Keratinocyte (primary cell): ENCODE data around the gene TRIM29. TPM values are rescaled to one million over a fixed set of nuclear protein-coding genes. Genes with fewer than 3 reads are reported as not detected.
A peak's percentile ranks its signal among the peaks of the same experiment; 100 is the strongest.

Experiments
- DNase-seq: peaks from one replicate; pipeline ENCODE4 v3.0.0-alpha.2; 2011; ENCODE audit warnings: low read depth, missing footprints, low spot score
- FAIRE-seq: peaks from 2 replicates; lab custom pipeline; 2011; peaks lifted over from hg19 to GRCh38; lab: Jason Lieb, UNC
- H2AFZ ChIP-seq: 2 replicates; pipeline ENCODE4 v1.6.0; 2012; ENCODE audit warnings: low read length, control low read depth, inconsistent platforms; ENCODE audit not compliant: control insufficient read depth
- H3K27ac ChIP-seq: 2 replicates; pipeline ENCODE4 v1.5.1; 2011; ENCODE audit warnings: low read length; ENCODE audit not compliant: control insufficient read depth, insufficient read depth
- H3K27me3 ChIP-seq: 3 replicates; pipeline ENCODE4 v1.6.0; 2011; ENCODE audit warnings: low read length; ENCODE audit not compliant: control insufficient read depth, insufficient read depth; ENCODE audit errors: extremely low read depth
- H3K36me3 ChIP-seq, 2 experiments: 2 replicates in 1 of 2; 3 replicates in 1 of 2; pipeline ENCODE4 v1.5.1; 2011; ENCODE audit warnings: low read length in 2 of 2, mild to moderate bottlenecking in 1 of 2; ENCODE audit not compliant: control insufficient read depth in 2 of 2, insufficient read depth in 2 of 2; ENCODE audit errors: extremely low read depth in 1 of 2
- H3K4me1 ChIP-seq: 3 replicates; pipeline ENCODE4 v1.5.1; 2011; ENCODE audit warnings: low read length; ENCODE audit not compliant: control insufficient read depth, insufficient read depth; ENCODE audit errors: extremely low read depth
- H3K4me2 ChIP-seq: 3 replicates; pipeline ENCODE4 v1.6.0; 2011; ENCODE audit warnings: low read depth, low read length; ENCODE audit not compliant: control insufficient read depth, insufficient read depth; ENCODE audit errors: extremely low read depth
- H3K4me3 ChIP-seq, 3 experiments: fragments of 200-600 bp in 1 of 3; sonication (generic) in 1 of 3; 2 replicates in 2 of 3; 3 replicates in 1 of 3; pipeline ENCODE4 v1.5.1; 2011 to 2016; ENCODE audit warnings: low read length in 3 of 3, mild to moderate bottlenecking in 3 of 3, control low read depth in 2 of 3, inconsistent platforms in 1 of 3, low read depth in 1 of 3, mixed read lengths in 1 of 3, mixed run types in 1 of 3, moderate library complexity in 1 of 3; ENCODE audit not compliant: control insufficient read depth in 2 of 3, insufficient read depth in 2 of 3; ENCODE audit errors: extremely low read depth in 1 of 3
- H3K79me2 ChIP-seq: 2 replicates; pipeline ENCODE4 v1.6.0; 2012; ENCODE audit warnings: low read length; ENCODE audit not compliant: control insufficient read depth, insufficient read depth
- H3K9ac ChIP-seq: 3 replicates; pipeline ENCODE4 v1.6.0; 2011; ENCODE audit warnings: low read length; ENCODE audit not compliant: control insufficient read depth, insufficient read depth; ENCODE audit errors: extremely low read depth
- H3K9me1 ChIP-seq: 3 replicates; pipeline ENCODE4 v1.6.0; 2011; ENCODE audit warnings: low read length; ENCODE audit not compliant: control insufficient read depth, insufficient read depth; ENCODE audit errors: extremely low read depth
- H3K9me3 ChIP-seq: 2 replicates; pipeline ENCODE4 v1.5.1; 2012; ENCODE audit warnings: low read depth, low read length; ENCODE audit not compliant: control insufficient read depth
- H4K20me1 ChIP-seq: 3 replicates; pipeline ENCODE4 v1.6.0; 2011; ENCODE audit warnings: low read length; ENCODE audit not compliant: control insufficient read depth, insufficient read depth; ENCODE audit errors: extremely low read depth
- EZH2 ChIP-seq: IDR thresholded peaks from one replicate; pipeline ENCODE4 v1.6.1; 2012; ENCODE audit warnings: inconsistent platforms, mild to moderate bottlenecking, low read length, moderate library complexity
- dilution Hi-C: fragments of 300-500 bp; cut with MboI; formaldehyde crosslinking; loops from one replicate; pipeline ENCODE4 v1.7.0; 2020; ENCODE audit warnings: low sequenced_read_pairs; ENCODE audit not compliant: extremely low pct_ligation_motif_present
- polyA plus RNA-seq, 5 experiments: library from polyadenylated mRNA; depleted of rRNA in 3 of 5; stranded (reverse) in 3 of 5; stranded (forward) in 1 of 5; unstranded in 1 of 5; fragments of >200 nt; gene quantifications; 1 replicate in 1 of 5; 2 replicates in 3 of 5; 3 replicates in 1 of 5; pipeline versions ENCODE4 v1.2.1 to v1.2.3, GENCODE V29; 2011 to 2012; ENCODE audit warnings: missing spikeins in 2 of 5, low read depth in 1 of 5, low replicate concordance in 1 of 5
- TF ChIP-seq, protein P1 (sequence below), 3 experiments: IDR thresholded peaks in 1 of 3; conservative IDR thresholded peaks in 1 of 3; optimal IDR thresholded peaks in 1 of 3; 2 replicates in 2 of 3; 3 replicates in 1 of 3; pipeline versions ENCODE3 to v1.5.1; 2011; ENCODE audit warnings: low read length in 3 of 3, mild to moderate bottlenecking in 3 of 3, moderate library complexity in 2 of 3, control low read depth in 1 of 3, inconsistent platforms in 1 of 3; ENCODE audit not compliant: insufficient read depth in 2 of 3; ENCODE audit errors: extremely low read depth in 1 of 3

The TRIM29 gene
- polyA plus RNA-seq, 1 donor (not counting 4 experiments of a cell fraction or from before 2014, with no cell fraction given) = 463 TPM

DNA sequence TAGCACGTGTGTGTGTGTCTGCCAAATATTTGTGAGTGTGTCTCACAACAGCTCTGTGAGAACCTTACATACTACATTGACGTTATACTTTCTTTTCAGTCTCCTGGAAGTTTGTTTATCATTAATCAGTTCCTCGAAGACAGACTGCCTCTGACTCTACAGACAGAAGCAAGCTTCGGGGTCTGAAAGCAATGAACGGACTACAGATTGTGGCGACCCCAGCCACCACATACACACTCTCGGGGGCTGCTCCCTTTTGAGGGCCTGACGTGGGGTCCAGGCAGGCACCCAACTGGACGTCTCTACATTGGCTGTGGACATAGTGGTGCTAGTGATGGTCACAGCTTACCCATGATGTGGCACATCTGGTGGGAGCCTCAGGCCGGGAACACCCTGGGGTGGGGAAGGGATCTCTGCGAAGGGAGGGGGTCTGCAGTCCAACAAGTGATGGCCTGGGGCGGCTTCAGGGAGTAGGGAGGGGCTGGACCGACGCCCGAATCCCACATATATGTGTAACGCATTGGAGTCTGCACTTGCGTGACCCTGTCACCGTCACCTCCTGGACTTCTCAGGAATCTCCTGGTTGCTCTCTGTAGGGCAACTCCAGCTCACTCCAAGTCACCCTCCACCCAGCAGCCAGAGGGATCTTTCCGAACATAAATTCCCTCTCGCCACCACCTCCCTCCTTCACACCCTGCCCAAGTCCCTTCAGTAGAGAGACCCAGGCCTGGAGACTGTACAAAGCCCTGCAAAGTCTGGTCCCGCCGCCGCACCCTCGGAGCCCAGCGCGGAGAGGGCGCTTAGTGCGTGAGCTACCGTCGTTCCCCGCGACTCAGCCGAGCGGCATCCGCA lies 30.4 kb upstream of the TRIM29 start:
- dilution Hi-C loops = no loop called here
- H3K27me3 ChIP-seq = peaks cover 16% of the 10 kb centered on the region
- peak overlapping the region; percentile 75 for H3K9ac ChIP-seq

DNA sequence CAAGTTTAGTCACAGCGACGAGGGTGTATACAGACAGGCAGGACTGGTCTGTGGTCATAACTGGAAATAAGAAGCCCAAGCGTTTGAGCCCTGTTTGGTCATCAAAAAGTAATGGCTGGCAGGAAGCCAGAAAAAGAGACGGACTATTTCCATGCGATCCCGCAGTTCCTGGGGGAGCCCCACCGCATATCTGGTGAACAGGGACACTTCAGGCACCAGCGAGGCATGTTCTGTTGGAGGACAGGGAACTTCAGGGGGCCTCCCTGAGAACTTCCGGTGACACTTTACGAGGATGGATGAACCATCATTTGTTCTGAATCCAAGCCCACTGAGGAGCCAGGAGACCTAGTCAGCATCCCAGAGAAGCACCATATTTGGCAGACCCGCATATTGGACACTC lies 29.7 kb upstream of the TRIM29 start:
- Histone ChIP-seq H3K9ac (no peak overlapping the region), H3K27me3 (peaks cover 10% of the 10 kb centered on the region), H4K20me1 (no peaks in the 10 kb centered on the region), H3K4me2 (no peak overlapping the region), H3K79me2 (no peaks in the 10 kb centered on the region), H3K9me1 (no peaks in the 10 kb centered on the region), H3K36me3 (no peaks in the 10 kb centered on the region), H3K27ac (no peak overlapping the region), H3K4me1 (peaks cover 14% of the 10 kb centered on the region), H2AFZ (no peak overlapping the region), H3K4me3 (no peak overlapping the region), H3K9me3 (no peaks in the 10 kb centered on the region)
- TF ChIP-seq, protein P1, sequence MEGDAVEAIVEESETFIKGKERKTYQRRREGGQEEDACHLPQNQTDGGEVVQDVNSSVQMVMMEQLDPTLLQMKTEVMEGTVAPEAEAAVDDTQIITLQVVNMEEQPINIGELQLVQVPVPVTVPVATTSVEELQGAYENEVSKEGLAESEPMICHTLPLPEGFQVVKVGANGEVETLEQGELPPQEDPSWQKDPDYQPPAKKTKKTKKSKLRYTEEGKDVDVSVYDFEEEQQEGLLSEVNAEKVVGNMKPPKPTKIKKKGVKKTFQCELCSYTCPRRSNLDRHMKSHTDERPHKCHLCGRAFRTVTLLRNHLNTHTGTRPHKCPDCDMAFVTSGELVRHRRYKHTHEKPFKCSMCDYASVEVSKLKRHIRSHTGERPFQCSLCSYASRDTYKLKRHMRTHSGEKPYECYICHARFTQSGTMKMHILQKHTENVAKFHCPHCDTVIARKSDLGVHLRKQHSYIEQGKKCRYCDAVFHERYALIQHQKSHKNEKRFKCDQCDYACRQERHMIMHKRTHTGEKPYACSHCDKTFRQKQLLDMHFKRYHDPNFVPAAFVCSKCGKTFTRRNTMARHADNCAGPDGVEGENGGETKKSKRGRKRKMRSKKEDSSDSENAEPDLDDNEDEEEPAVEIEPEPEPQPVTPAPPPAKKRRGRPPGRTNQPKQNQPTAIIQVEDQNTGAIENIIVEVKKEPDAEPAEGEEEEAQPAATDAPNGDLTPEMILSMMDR (optimal IDR thresholded peaks at IDR 0.05 in 1 of 3, IDR thresholded peaks at IDR 0.05 in 1 of 3, conservative IDR thresholded peaks at IDR 0.05 in 1 of 3; ENCODE audit: extremely low read depth in 1 of 3, insufficient read depth in 2 of 3, low read length in 3 of 3) = no peak
- no peak for TF ChIP-seq EZH2
- dilution Hi-C loops = no loop called here
- FAIRE-seq (no peak), DNase-seq (no peak)

More for the DNA sequence above, 30.4 kb upstream of the TRIM29 start:
- FAIRE-seq (no peak), DNase-seq (no peak)
- Histone ChIP-seq H3K4me2 (peak overlapping the region; percentile 93), H3K79me2 (no peaks in the 10 kb centered on the region), H3K9me1 (no peaks in the 10 kb centered on the region), H3K4me1 (peaks cover 14% of the 10 kb centered on the region), H4K20me1 (peaks cover 3% of the 10 kb centered on the region), H3K27ac (no peak overlapping the region), H2AFZ (peak overlapping the region; percentile 96), H3K4me3 (peak overlapping the region; percentile 43 to 72 (median 67)), H3K36me3 (no peaks in the 10 kb centered on the region), H3K9me3 (no peaks in the 10 kb centered on the region)
- TF ChIP-seq, protein P1 (optimal IDR thresholded peaks at IDR 0.05 in 1 of 3, IDR thresholded peaks at IDR 0.05 in 1 of 3, conservative IDR thresholded peaks at IDR 0.05 in 1 of 3; ENCODE audit: extremely low read depth in 1 of 3, insufficient read depth in 2 of 3, low read length in 3 of 3) = no peak
- no peak for TF ChIP-seq EZH2
